ENCODE data around the gene TMEM47. TPM values are rescaled to one million over a fixed set of nuclear protein-coding genes. Genes with fewer than 3 reads are reported as not detected.

Gene TMEM47
- total RNA-seq, 1 donor from 2014 or later = 24.8 TPM

DNA sequence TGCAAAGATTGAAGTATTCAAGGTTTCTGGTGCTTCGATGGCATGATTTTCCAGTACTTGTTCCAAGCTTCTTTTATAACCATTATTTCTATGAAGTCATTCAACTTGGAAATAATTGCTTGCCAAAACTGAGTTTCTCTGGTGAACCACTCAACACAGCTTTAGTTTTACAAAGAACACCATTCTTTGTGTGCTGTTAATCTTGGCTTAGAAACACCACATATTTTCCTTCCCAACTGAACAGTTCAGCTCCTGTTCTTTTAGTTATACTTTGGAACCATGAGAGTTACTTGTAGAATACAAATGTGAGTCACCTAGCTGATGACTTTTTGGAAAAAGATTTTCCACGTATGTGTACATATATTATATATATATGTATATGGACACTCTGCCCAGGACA is 32.7 kb downstream of the TMEM47 start:
- TF ChIP-seq, protein P1, sequence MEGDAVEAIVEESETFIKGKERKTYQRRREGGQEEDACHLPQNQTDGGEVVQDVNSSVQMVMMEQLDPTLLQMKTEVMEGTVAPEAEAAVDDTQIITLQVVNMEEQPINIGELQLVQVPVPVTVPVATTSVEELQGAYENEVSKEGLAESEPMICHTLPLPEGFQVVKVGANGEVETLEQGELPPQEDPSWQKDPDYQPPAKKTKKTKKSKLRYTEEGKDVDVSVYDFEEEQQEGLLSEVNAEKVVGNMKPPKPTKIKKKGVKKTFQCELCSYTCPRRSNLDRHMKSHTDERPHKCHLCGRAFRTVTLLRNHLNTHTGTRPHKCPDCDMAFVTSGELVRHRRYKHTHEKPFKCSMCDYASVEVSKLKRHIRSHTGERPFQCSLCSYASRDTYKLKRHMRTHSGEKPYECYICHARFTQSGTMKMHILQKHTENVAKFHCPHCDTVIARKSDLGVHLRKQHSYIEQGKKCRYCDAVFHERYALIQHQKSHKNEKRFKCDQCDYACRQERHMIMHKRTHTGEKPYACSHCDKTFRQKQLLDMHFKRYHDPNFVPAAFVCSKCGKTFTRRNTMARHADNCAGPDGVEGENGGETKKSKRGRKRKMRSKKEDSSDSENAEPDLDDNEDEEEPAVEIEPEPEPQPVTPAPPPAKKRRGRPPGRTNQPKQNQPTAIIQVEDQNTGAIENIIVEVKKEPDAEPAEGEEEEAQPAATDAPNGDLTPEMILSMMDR (IDR thresholded peaks at IDR 0.05) = no peak
- H3K36me3 ChIP-seq = no peaks in the 10 kb centered on the region
- H3K27me3 ChIP-seq (ENCODE audit: low read depth) = no peaks in the 10 kb centered on the region
- H3K4me1 ChIP-seq = no peaks in the 10 kb centered on the region
- no peak for DNase-seq
- H3K4me3 ChIP-seq = no peak overlapping the region
- no peak overlapping the region for H3K27ac ChIP-seq
- no peak for ATAC-seq
- intact Hi-C loops (cut with DNase I) = no loop called here
- no peaks in the 10 kb centered on the region for H3K9me3 ChIP-seq

DNA sequence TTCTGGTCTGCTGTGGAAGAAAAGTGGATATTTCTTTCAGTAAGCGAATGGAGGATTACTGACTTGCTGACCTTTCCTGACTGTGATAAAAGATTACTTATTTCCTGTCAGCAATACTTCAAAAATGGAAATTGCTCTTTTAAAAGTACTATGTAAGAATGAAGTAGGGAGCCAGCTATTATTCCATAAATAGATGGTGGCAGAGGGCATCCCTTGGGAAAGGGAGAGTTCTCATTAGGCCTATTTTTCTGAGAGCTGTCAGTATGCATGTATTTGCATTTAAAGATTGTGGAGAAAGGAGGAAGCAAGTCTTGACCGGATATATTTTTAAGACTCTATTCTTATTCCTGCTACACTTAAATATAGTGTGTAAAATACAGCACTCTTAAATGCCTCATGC is 37.2 kb downstream of the TMEM47 start:
- ATAC-seq (no peak), DNase-seq (no peak)
- TF ChIP-seq, protein P1 (IDR thresholded peaks at IDR 0.05) = no peak
- intact Hi-C loops (cut with DNase I) = no loop called here
- no peaks in the 10 kb centered on the region for H3K36me3 ChIP-seq
- H3K9me3 ChIP-seq = no peaks in the 10 kb centered on the region
- no peak overlapping the region for H3K4me3 ChIP-seq
- H3K4me1 ChIP-seq = no peaks in the 10 kb centered on the region
- no peak overlapping the region for H3K27ac ChIP-seq
- no peaks in the 10 kb centered on the region for H3K27me3 ChIP-seq (ENCODE audit: low read depth)

DNA sequence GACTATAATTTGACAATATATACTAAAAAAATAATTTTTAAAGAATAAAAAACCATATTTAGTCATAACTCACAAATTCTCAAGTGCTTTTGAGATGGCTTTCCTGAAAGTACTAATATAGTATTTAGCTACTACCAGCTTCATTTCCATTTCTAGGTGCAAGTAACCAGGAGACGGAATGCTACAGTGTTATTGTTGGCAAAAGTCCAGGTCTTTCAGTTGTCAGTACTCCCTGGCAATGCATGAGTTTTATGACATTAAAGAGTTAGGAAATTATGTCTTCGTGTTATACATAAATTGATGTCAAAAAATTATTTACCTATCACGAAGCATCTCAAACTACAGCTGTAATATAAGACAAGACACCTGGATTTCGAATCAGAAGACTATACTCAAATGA is 45.0 kb downstream of the TMEM47 start:
- intact Hi-C loops (cut with DNase I) = no loop called here

DNA sequence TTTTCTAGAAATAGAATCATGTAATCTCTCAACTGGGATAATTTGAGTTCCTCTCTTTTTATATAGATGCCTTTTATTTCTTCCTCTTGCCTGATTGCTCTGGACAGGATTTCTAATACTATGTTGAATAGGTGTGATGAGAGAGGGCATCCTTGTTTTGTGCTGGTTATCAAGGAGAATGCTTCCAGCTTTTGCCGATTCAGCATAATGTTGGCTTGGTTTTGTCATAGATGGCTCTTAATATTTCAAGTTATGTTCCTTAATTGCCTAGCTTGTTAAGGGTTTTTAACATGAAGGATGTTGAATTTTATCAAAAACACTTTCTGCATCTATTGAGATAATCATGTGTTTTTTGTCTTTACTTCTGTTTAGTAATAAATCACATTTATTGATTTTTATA is 58.7 kb downstream of the TMEM47 start:
- H3K4me1 ChIP-seq = no peaks in the 10 kb centered on the region
- ATAC-seq (no peak), DNase-seq (no peak)
- intact Hi-C loops (cut with DNase I) = no loop called here
- H3K36me3 ChIP-seq = no peaks in the 10 kb centered on the region
- no peak overlapping the region for H3K4me3 ChIP-seq
- H3K27ac ChIP-seq = no peak overlapping the region
- no peaks in the 10 kb centered on the region for H3K27me3 ChIP-seq (ENCODE audit: low read depth)
- TF ChIP-seq, protein P1 (IDR thresholded peaks at IDR 0.05) = no peak
- H3K9me3 ChIP-seq = no peaks in the 10 kb centered on the region

More for the DNA sequence above, 45.0 kb downstream of the TMEM47 start:
- ATAC-seq (no peak), DNase-seq (no peak)
- TF ChIP-seq, protein P1 (IDR thresholded peaks at IDR 0.05) = no peak
- Histone ChIP-seq H3K4me3 (no peak overlapping the region), H3K27ac (no peak overlapping the region), H3K4me1 (no peaks in the 10 kb centered on the region), H3K9me3 (no peaks in the 10 kb centered on the region), H3K36me3 (no peaks in the 10 kb centered on the region), H3K27me3 (ENCODE audit: low read depth) (no peaks in the 10 kb centered on the region)

DNA sequence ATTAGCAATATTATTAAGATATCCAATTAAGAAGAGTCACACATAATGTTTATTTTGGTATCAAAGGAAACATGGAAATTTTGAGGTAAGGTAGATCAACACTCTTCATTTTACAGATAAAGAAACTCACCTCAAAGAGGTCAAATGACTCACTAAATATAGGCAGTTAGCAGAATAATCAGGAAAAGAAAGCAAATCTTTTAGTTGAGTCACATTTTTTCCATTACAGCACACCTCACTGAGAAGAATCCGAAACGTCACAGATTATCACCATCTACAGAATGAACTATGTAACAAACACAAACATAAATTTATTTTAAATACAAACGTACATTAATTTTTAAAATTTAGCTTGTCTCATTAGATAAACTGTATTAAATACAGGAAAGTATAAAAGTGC is 70.1 kb downstream of the TMEM47 start:
- no peak for DNase-seq
- TF ChIP-seq, protein P1 (IDR thresholded peaks at IDR 0.05) = no peak
- Histone ChIP-seq H3K36me3 (no peaks in the 10 kb centered on the region), H3K27me3 (ENCODE audit: low read depth) (no peaks in the 10 kb centered on the region), H3K9me3 (no peaks in the 10 kb centered on the region), H3K4me3 (no peak overlapping the region), H3K4me1 (no peaks in the 10 kb centered on the region), H3K27ac (no peak overlapping the region)
- no peak for ATAC-seq
- intact Hi-C loops (cut with DNase I) = no loop called here

All from lower lobe of right lung (tissue), 2 donors.